Stomach smooth muscle (tissue), 2 donors: ENCODE data around the gene IL36B.

Source experiments
- H3K27ac ChIP-seq: one replicate; pipeline ENCODE4 v1.7.0; 2013; ENCODE audit warnings: mild to moderate bottlenecking, low read length, inconsistent platforms
- H3K27me3 ChIP-seq, 2 donors: one replicate each; pipeline ENCODE4 v1.7.0; 2013; ENCODE audit warnings: low read length in 2 of 2; ENCODE audit not compliant: insufficient read depth in 2 of 2, control insufficient read depth in 1 of 2
- H3K36me3 ChIP-seq, 2 donors: one replicate each; pipeline ENCODE4 v1.7.0; 2013; ENCODE audit warnings: low read length in 2 of 2; ENCODE audit not compliant: control insufficient read depth in 2 of 2, insufficient read depth in 2 of 2
- H3K4me1 ChIP-seq: one replicate; pipeline ENCODE4 v1.7.0; 2013; ENCODE audit warnings: low read length; ENCODE audit not compliant: control insufficient read depth, insufficient read depth
- H3K4me3 ChIP-seq, 2 donors: one replicate each; pipeline ENCODE4 v1.7.0; 2013; ENCODE audit warnings: low read length in 2 of 2
- H3K9ac ChIP-seq, 2 donors: one replicate each; pipeline ENCODE4 v1.7.0; 2013; ENCODE audit warnings: low read length in 2 of 2, mild to moderate bottlenecking in 1 of 2
- H3K9me3 ChIP-seq, 2 donors: one replicate each; pipeline ENCODE4 v1.7.0; 2013; ENCODE audit warnings: low read length in 2 of 2; ENCODE audit not compliant: control insufficient read depth in 2 of 2
- donor health status: healthy.
- donor health status: Pancreatic carcinoma.

IL36B gene

GRCh38 chr2:113064281-113064680 is 11.6 kb upstream of the IL36B start:
- Histone ChIP-seq H3K4me1 (no peaks in the 10 kb centered on the region), H3K9ac (no peak overlapping the region), H3K27ac (no peak overlapping the region), H3K27me3 (peaks cover 0 to 4% of the 10 kb centered on the region in 2 donors), H3K9me3 (peaks cover 0 to 4% of the 10 kb centered on the region in 2 donors), H3K4me3 (no peak overlapping the region), H3K36me3 (no peaks in the 10 kb centered on the region)

GRCh38 chr2:113061896-113062770 is 9.5 kb upstream of the IL36B start:
- no peak overlapping the region for H3K4me3 ChIP-seq
- H3K27ac ChIP-seq = no peak overlapping the region
- H3K9me3 ChIP-seq = peaks cover 0 to 4% of the 10 kb centered on the region in 2 donors
- peaks cover 0 to 4% of the 10 kb centered on the region in 2 donors for H3K27me3 ChIP-seq
- no peak overlapping the region for H3K9ac ChIP-seq
- H3K4me1 ChIP-seq = no peaks in the 10 kb centered on the region
- H3K36me3 ChIP-seq = no peaks in the 10 kb centered on the region

GRCh38 chr2:113061241-113061640 is 8.6 kb upstream of the IL36B start:
- Histone ChIP-seq H3K9me3 (peaks cover 2 to 5% of the 10 kb centered on the region in 2 donors), H3K27ac (no peak overlapping the region), H3K36me3 (no peaks in the 10 kb centered on the region), H3K9ac (no peak overlapping the region), H3K4me3 (no peak overlapping the region), H3K27me3 (peaks cover 0 to 4% of the 10 kb centered on the region in 2 donors), H3K4me1 (no peaks in the 10 kb centered on the region)

- Histone ChIP-seq H3K9me3 (peaks cover 4 to 8% of the 10 kb centered on the region in 2 donors), H3K27me3 (peaks cover 0 to 4% of the 10 kb centered on the region in 2 donors), H3K4me3 (no peak overlapping the region), H3K9ac (no peak overlapping the region), H3K36me3 (no peaks in the 10 kb centered on the region), H3K4me1 (no peaks in the 10 kb centered on the region), H3K27ac (no peak overlapping the region)
Measured at GRCh38 chr2:113060796-113061195, 8.1 kb upstream of the IL36B start.

- Histone ChIP-seq H3K4me3 (no peak overlapping the region), H3K9me3 (peaks cover 4 to 8% of the 10 kb centered on the region in 2 donors), H3K4me1 (no peaks in the 10 kb centered on the region), H3K27ac (no peak overlapping the region), H3K36me3 (no peaks in the 10 kb centered on the region), H3K27me3 (peaks cover 0 to 4% of the 10 kb centered on the region in 2 donors), H3K9ac (no peak overlapping the region)
Measured at GRCh38 chr2:113060396-113060795, 7.7 kb upstream of the IL36B start.

- Histone ChIP-seq H3K36me3 (no peaks in the 10 kb centered on the region), H3K4me1 (no peaks in the 10 kb centered on the region), H3K27me3 (peaks cover 0 to 4% of the 10 kb centered on the region in 2 donors), H3K4me3 (no peak within 1 kb of the TSS), H3K9ac (no peak within 1 kb of the TSS), H3K27ac (no peak within 1 kb of the TSS), H3K9me3 (peaks cover 4 to 6% of the 10 kb centered on the region in 2 donors)
Measured at GRCh38 chr2:113058998-113059960, 6.6 kb upstream of the IL36B start, which contains the start of gene IL36RN. Gene IL36RN, plus strand, starts transcription at chr2:113059198. Its CDS starts 241 bp downstream, at chr2:113059439.

- Histone ChIP-seq H3K4me3 (no peak overlapping the region), H3K9ac (no peak overlapping the region), H3K4me1 (no peaks in the 10 kb centered on the region), H3K27me3 (peaks cover 0 to 4% of the 10 kb centered on the region in 2 donors), H3K27ac (no peak overlapping the region), H3K36me3 (no peaks in the 10 kb centered on the region), H3K9me3 (peaks cover 4% of the 10 kb centered on the region in 2 donors)
Measured at GRCh38 chr2:113058411-113058994, 5.8 kb upstream of the IL36B start.

- Histone ChIP-seq H3K9me3 (peaks cover 4 to 8% of the 10 kb centered on the region in 2 donors), H3K27me3 (peaks cover 0 to 1% of the 10 kb centered on the region in 2 donors), H3K36me3 (no peaks in the 10 kb centered on the region)
Measured at GRCh38 chr2:113057117-113057516, 4.5 kb upstream of the IL36B start.

GRCh38 chr2:113056521-113056920 is 3.9 kb upstream of the IL36B start:
- H3K27ac ChIP-seq = no peak overlapping the region
- H3K4me1 ChIP-seq = no peaks in the 10 kb centered on the region
- no peaks in the 10 kb centered on the region for H3K36me3 ChIP-seq
- H3K4me3 ChIP-seq = no peak overlapping the region
- peaks cover 4 to 8% of the 10 kb centered on the region in 2 donors for H3K9me3 ChIP-seq
- no peak overlapping the region for H3K9ac ChIP-seq
- no peaks in the 10 kb centered on the region for H3K27me3 ChIP-seq

More at GRCh38 chr2:113057117-113057516, 4.5 kb upstream of the IL36B start:
- no peak overlapping the region for H3K4me3 ChIP-seq
- no peak overlapping the region for H3K27ac ChIP-seq
- H3K4me1 ChIP-seq = no peaks in the 10 kb centered on the region
- no peak overlapping the region for H3K9ac ChIP-seq

GRCh38 chr2:113054066-113054465 is 1.4 kb upstream of the IL36B start:
- Histone ChIP-seq H3K9me3 (peaks cover 4 to 8% of the 10 kb centered on the region in 2 donors), H3K27ac (no peak overlapping the region), H3K4me3 (no peak overlapping the region), H3K27me3 (no peaks in the 10 kb centered on the region), H3K4me1 (no peaks in the 10 kb centered on the region), H3K36me3 (no peaks in the 10 kb centered on the region), H3K9ac (no peak overlapping the region)
